ENCODE data around the gene SEMA4G. TPM values are rescaled to one million over a fixed set of nuclear protein-coding genes. Genes with fewer than 3 reads are reported as not detected.
A peak's percentile ranks its signal among the peaks of the same experiment; 100 is the strongest.

Gene SEMA4G
- total RNA-seq, 2 donors from 2014 or later, result 10.5 to 12.5 TPM

DNA sequence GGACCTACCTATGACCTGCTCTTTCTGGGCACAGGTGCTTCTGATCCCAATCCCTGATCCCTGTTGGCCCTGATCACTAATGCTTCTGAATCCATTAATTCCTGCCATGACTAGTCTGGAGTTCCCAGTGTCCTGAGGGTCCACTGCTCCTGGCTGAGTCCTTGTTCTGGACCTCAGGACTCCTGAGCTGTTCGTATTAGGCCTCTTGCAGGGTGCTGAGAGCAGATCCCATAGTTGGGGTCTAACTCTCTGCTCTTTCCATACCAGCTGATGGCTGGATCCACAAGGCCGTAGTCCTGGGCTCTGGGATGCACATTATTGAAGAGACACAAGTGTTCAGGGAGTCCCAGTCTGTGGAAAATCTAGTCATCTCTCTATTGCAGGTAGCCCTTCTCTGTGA is 11.0 kb downstream of the SEMA4G start:
- intact Hi-C loops (cut with DNase I), result no loop called here
- no peak for DNase-seq

DNA sequence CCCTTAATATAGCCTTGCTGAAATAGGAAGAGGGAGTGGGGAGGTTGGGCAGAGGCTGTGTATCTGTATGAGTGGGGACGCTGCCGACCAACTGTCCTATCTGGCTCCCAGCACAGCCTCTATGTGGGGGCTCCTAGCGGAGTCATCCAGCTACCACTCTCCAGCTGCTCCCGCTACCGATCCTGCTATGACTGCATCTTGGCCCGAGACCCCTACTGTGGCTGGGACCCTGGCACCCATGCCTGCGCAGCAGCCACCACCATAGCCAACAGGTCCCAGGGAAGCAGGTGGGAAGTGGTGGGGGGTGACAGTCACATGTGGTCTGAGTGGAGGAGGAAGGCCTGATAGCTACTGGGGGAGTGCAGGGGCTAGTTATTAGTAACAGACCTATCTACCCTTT is 11.4 kb downstream of the SEMA4G start:
- no peak overlapping the region for H3K4me3 ChIP-seq
- no peak for ATAC-seq
- TF ChIP-seq, protein P1, sequence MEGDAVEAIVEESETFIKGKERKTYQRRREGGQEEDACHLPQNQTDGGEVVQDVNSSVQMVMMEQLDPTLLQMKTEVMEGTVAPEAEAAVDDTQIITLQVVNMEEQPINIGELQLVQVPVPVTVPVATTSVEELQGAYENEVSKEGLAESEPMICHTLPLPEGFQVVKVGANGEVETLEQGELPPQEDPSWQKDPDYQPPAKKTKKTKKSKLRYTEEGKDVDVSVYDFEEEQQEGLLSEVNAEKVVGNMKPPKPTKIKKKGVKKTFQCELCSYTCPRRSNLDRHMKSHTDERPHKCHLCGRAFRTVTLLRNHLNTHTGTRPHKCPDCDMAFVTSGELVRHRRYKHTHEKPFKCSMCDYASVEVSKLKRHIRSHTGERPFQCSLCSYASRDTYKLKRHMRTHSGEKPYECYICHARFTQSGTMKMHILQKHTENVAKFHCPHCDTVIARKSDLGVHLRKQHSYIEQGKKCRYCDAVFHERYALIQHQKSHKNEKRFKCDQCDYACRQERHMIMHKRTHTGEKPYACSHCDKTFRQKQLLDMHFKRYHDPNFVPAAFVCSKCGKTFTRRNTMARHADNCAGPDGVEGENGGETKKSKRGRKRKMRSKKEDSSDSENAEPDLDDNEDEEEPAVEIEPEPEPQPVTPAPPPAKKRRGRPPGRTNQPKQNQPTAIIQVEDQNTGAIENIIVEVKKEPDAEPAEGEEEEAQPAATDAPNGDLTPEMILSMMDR (IDR thresholded peaks at IDR 0.05), result no peak
- TF ChIP-seq POLR2A (IDR thresholded peaks at IDR 0.05), result no peak
- intact Hi-C loops (cut with DNase I), result no loop called here
- no peak for DNase-seq
- H3K27ac ChIP-seq, result no peak overlapping the region
- peaks cover 12% of the 10 kb centered on the region for H3K4me1 ChIP-seq
- WGBS, 2 donors, result 94 to 95% methylated on average over 7 of the region's 7 CpGs
- H3K36me3 ChIP-seq (replicated peaks in 1 of 2; ENCODE audit: insufficient read depth in 1 of 2, low read depth in 2 of 2), result peaks cover 0 to 7% of the 10 kb centered on the region in 2 donors
- no peaks in the 10 kb centered on the region for H3K9me3 ChIP-seq
- no peaks in the 10 kb centered on the region for H3K27me3 ChIP-seq

More for the DNA sequence above, 11.0 kb downstream of the SEMA4G start:
- no peak for ATAC-seq
- Histone ChIP-seq H3K4me3 (no peak overlapping the region), H3K27me3 (no peaks in the 10 kb centered on the region), H3K4me1 (peaks cover 8% of the 10 kb centered on the region), H3K36me3 (replicated peaks in 1 of 2; ENCODE audit: insufficient read depth in 1 of 2, low read depth in 2 of 2) (peaks cover 0 to 7% of the 10 kb centered on the region in 2 donors), H3K27ac (no peak overlapping the region), H3K9me3 (no peaks in the 10 kb centered on the region)
- 70 to 100% methylated on average over 1 to 2 of the region's 2 CpGs for WGBS, 2 donors
- TF ChIP-seq, protein P1 (IDR thresholded peaks at IDR 0.05), result no peak
- no peak for TF ChIP-seq POLR2A (IDR thresholded peaks at IDR 0.05)

DNA sequence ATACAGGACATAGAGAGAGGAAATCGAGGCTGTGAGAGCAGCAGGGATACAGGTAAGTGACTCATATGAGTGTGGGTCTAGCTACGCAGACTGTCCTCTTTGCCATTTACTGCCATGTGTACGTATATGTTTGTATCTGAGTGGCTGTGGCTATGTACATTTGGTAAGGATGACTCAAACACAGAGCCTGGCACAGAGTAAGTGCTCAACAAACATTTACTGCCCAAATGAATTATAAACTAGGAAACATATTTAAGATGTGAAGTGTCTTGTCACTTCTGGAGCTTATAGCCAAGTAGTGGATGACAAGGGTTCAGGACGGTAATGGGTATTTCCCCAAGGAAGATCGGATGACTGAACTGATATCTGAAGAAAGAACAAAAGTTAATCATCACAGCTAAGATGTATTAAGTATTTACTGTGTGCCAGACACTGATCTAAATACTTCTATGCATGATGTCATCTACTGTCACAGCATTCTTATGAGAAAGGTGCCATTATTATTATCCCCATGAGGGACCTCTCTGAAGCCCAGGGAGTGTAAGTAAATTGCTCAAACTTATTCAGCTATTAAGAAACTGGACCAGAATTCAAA is 12.0 kb downstream of the SEMA4G start:
- H3K27me3 ChIP-seq, result no peaks in the 10 kb centered on the region
- DNase-seq (no peak), ATAC-seq (no peak)
- H3K36me3 ChIP-seq (replicated peaks in 1 of 2; ENCODE audit: insufficient read depth in 1 of 2, low read depth in 2 of 2), result peaks cover 0 to 7% of the 10 kb centered on the region in 2 donors
- WGBS, 2 donors, result 73 to 87% methylated on average over 5 of the region's 5 CpGs
- H3K9me3 ChIP-seq, result no peaks in the 10 kb centered on the region
- no peak overlapping the region for H3K27ac ChIP-seq
- TF ChIP-seq, protein P1 (IDR thresholded peaks at IDR 0.05), result no peak
- no peak for TF ChIP-seq POLR2A (IDR thresholded peaks at IDR 0.05)
- H3K4me3 ChIP-seq, result no peak overlapping the region
- intact Hi-C loops (cut with DNase I), result no loop called here
- peaks cover 17% of the 10 kb centered on the region for H3K4me1 ChIP-seq

DNA sequence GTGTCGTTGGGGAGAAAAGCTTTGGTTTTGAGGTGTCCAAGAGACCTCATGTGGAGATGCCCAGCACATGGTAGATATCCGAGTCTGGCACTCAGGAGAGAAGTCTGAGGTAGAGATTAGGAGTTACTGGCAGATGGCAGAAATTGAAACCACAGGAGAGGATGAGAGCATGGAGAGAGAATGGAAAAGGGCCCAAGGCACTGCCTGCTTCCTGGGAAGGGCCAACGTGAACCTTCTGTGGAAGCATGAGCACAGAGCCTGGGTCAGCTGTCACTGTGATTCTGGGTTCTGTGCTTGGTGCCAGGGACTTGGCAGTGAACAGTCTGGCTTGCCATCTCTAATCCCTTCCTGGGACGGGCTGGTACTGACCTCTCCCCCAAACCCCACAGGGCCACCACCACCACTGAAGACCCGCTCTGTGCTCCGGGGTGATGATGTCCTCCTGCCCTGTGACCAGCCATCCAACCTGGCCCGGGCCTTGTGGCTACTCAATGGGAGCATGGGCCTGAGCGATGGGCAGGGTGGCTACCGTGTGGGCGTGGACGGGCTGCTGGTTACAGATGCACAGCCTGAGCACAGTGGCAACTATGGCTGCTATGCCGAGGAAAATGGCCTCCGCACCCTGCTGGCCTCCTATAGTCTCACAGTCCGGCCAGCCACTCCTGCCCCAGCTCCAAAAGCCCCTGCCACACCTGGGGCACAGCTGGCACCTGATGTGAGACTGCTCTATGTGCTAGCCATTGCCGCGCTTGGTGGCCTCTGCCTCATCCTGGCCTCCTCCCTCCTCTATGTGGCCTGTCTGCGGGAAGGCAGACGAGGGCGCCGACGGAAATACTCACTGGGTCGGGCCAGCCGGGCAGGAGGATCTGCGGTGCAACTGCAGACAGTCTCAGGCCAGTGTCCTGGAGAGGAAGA is 13.9 kb downstream of the SEMA4G start:
- 75 to 89% methylated on average over 10 to 24 of the region's 24 CpGs for WGBS, 2 donors
- intact Hi-C loops (cut with DNase I), result no loop called here
- H3K27ac ChIP-seq, result no peak overlapping the region
- H3K27me3 ChIP-seq, result no peaks in the 10 kb centered on the region
- DNase-seq, result peak in 3 of 4 donors; percentile 1 to 9 (median 6)
- H3K4me1 ChIP-seq, result peaks cover 28% of the 10 kb centered on the region
- TF ChIP-seq, protein P1 (IDR thresholded peaks at IDR 0.05), result no peak
- TF ChIP-seq POLR2A (IDR thresholded peaks at IDR 0.05), result no peak
- peaks cover 0 to 7% of the 10 kb centered on the region in 2 donors for H3K36me3 ChIP-seq (replicated peaks in 1 of 2; ENCODE audit: insufficient read depth in 1 of 2, low read depth in 2 of 2)
- no peaks in the 10 kb centered on the region for H3K9me3 ChIP-seq
- H3K4me3 ChIP-seq, result no peak overlapping the region
- ATAC-seq, result no peak

All from body of pancreas (tissue), 4 donors.